ENCODE data around the gene ASIC1.

GRCh38 chr12:50024227-50024626 lies 33.2 kb upstream of the ASIC1 start:
- TF ChIP-seq CTCF (conservative IDR thresholded peaks at IDR 0.05; ENCODE audit: low read length), result no peak
- no peak for TF ChIP-seq EZH2phosphoT487 (IDR thresholded peaks at IDR 0.05; ENCODE audit: borderline replicate concordance)
